ENCODE data around the gene KIAA0753. TPM values are rescaled to one million over a fixed set of nuclear protein-coding genes. Genes with fewer than 3 reads are reported as not detected.

KIAA0753 gene
- total RNA-seq (10 to 100 TPM; 12.4 to 18.4 (median 17.9) TPM), polyA plus RNA-seq (1 to 10 TPM; 2.6 to 3.5 TPM), total RNA-seq (15.7 reads per million, percentile 45 among the genes with 10 or more reads in this experiment)

DNA sequence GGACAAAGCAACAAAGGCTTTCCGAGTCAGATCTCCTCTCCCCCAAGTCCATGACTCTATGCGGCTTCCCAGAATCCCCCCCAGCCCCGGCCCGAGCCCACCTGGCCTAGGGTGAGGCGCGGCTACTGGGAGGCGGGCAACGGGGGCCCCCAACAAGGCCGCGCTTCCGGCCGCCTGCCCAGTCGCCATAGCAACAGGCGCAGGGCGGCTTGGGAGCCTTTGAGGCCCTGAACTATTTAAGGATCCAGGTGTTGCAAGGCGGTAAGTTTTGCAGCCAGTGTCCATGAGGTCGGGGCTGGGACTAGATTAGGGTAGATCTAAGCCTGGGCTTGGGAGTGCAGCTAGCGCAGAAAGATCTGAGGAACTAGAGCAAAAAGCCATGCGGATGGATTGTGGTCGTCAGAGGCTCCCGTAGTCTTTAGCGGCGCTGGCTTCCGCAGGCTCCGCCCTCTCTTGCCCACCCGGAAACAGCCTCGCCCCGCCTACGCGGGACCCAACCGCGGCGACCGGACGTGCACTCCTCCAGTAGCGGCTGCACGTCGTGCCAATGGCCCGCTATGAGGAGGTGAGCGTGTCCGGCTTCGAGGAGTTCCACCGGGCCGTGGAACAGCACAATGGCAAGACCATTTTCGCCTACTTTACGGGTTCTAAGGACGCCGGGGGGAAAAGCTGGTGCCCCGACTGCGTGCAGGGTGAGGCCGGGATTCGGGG is at the start of gene KIAA0753, which contains the start of gene TXNDC17:
KIAA0753 (minus strand) TSS at position 176 of the 711 bp plus-strand sequence. CDS start 5,608 bp downstream, outside the sequence.
TXNDC17 (plus strand) TSS at position 525 of the 711 bp plus-strand sequence; CDS start at position 548, 23 bp downstream.
- H3K4me3 ChIP-seq (ENCODE audit: low read length), result peak within 1 kb of the TSS; percentile 91
- H3K27ac Mint-ChIP-seq, result peak within 1 kb of the TSS; percentile 88 to 99 (median 97)
- intact Hi-C loops (cut with micrococcal nuclease), result loop anchor here (1.0 to 10.0 kb wide), 9 partner anchors 11 to 1742 kb away; partner anchors contain the start of genes C17orf100 (in 2 of the 2), MED31 (in 2 of the 2), PIMREG (in 2 of the 2) and NLRP1 (in 1 of the 2)
- peak within 1 kb of the TSS; percentile 90 to 98 (median 96) for H3K4me3 Mint-ChIP-seq
- ChIA-PET CTCF (interaction anchor here (0.5 to 1.5 kb wide), 3 partner anchors 11 to 169 kb away, joined by 3 read pairs; partner anchors contain the start of genes C17orf100 and MED31), POLR2A (interaction anchor here (0.7 to 4.5 kb wide), 6 partner anchors 9 to 1194 kb away, joined by 3 to 51 read pairs (median 3); partner anchors contain the start of genes C17orf100, MED31 and TNFSF12)
- DNase-seq, result peak; percentile 75 to 97 (median 85)
- no peaks in the 10 kb centered on the region for H3K27me3 Mint-ChIP-seq
- H3K27ac ChIP-seq (ENCODE audit: low read depth, low read length), result peak within 1 kb of the TSS; percentile 86
- peaks cover 0 to 11% (median 0%) of the 10 kb centered on the region in 5 donors for H3K36me3 Mint-ChIP-seq
- peaks cover 17 to 24% of the 10 kb centered on the region in 2 donors for H3K4me1 ChIP-seq (ENCODE audit: control insufficient read depth in 2 of 2, insufficient read depth in 2 of 2, low read length in 2 of 2)
- H3K27me3 ChIP-seq (ENCODE audit: control insufficient read depth in 2 of 2, insufficient read depth in 2 of 2, low read length in 2 of 2), result no peaks in the 10 kb centered on the region
- H3K4me1 Mint-ChIP-seq, result peaks cover 35 to 64% (median 48%) of the 10 kb centered on the region in 7 donors
- no peaks in the 10 kb centered on the region for H3K9me3 ChIP-seq (ENCODE audit: control insufficient read depth in 2 of 3, low read length in 3 of 3)
- ATAC-seq, result peak; percentile 94
- no peaks in the 10 kb centered on the region for H3K9me3 Mint-ChIP-seq
- H3K36me3 ChIP-seq (ENCODE audit: control insufficient read depth in 2 of 3, insufficient read depth in 3 of 3, low read length in 3 of 3), result peaks cover 0 to 19% (median 12%) of the 10 kb centered on the region in 3 experiments

DNA sequence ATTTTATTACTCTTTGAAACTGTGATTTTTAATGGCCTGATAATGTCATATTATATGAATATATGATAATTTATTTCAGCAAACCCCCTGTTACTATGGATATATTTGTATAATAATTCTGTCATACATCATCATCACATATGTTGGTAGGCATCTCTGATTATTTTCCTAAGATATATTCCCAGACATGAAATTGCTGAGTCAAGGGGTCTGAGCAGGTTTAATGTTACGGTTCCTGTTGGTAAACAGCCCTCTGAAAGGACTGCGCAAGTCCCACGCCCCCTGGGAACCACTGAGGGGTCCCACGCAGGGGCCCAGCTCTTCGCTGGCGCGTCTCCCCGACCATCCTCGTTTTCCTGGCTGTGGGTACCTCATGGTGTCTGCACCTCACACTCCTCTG is 48.4 kb upstream of the KIAA0753 start:
- POLR2A ChIA-PET, result no interaction called here
- no peak for ATAC-seq

GRCh38 chr17:6686026-6686425 is 45.5 kb upstream of the KIAA0753 start:
- DNase-seq (no peak), ATAC-seq (no peak)
- no peaks in the 10 kb centered on the region for H3K27me3 ChIP-seq (ENCODE audit: control insufficient read depth in 2 of 2, insufficient read depth in 2 of 2, low read length in 2 of 2)
- Mint-ChIP-seq H3K4me3 (no peak overlapping the region), H3K36me3 (peaks cover 0 to 10% (median 0%) of the 10 kb centered on the region in 5 donors), H3K9me3 (no peaks in the 10 kb centered on the region), H3K27me3 (peaks cover 21 to 54% (median 45%) of the 10 kb centered on the region in 5 donors), H3K27ac (no peak overlapping the region), H3K4me1 (peaks cover 0 to 2% (median 0%) of the 10 kb centered on the region in 7 donors)
- intact Hi-C loops (cut with micrococcal nuclease), result no loop called here
- no peaks in the 10 kb centered on the region for H3K4me1 ChIP-seq (ENCODE audit: control insufficient read depth in 2 of 2, insufficient read depth in 2 of 2, low read length in 2 of 2)
- no peaks in the 10 kb centered on the region for H3K36me3 ChIP-seq (ENCODE audit: control insufficient read depth in 2 of 3, insufficient read depth in 3 of 3, low read length in 3 of 3)
- ChIA-PET CTCF (no interaction called here), POLR2A (no interaction called here)
- no peaks in the 10 kb centered on the region for H3K9me3 ChIP-seq (ENCODE audit: control insufficient read depth in 2 of 3, low read length in 3 of 3)
- H3K27ac ChIP-seq (ENCODE audit: low read depth, low read length), result no peak overlapping the region
- no peak overlapping the region for H3K4me3 ChIP-seq (ENCODE audit: low read length)

More for the DNA sequence above, 48.4 kb upstream of the KIAA0753 start:
- no peaks in the 10 kb centered on the region for H3K9me3 Mint-ChIP-seq
- CTCF ChIA-PET, result no interaction called here
- H3K27me3 Mint-ChIP-seq, result peaks cover 26 to 60% (median 53%) of the 10 kb centered on the region in 5 donors
- H3K36me3 Mint-ChIP-seq, result peaks cover 0 to 9% (median 0%) of the 10 kb centered on the region in 5 donors
- peaks cover 0 to 4% (median 0%) of the 10 kb centered on the region in 7 donors for H3K4me1 Mint-ChIP-seq
- H3K36me3 ChIP-seq (ENCODE audit: control insufficient read depth in 2 of 3, insufficient read depth in 3 of 3, low read length in 3 of 3), result no peaks in the 10 kb centered on the region
- H3K27ac Mint-ChIP-seq, result no peak overlapping the region
- H3K27me3 ChIP-seq (ENCODE audit: control insufficient read depth in 2 of 2, insufficient read depth in 2 of 2, low read length in 2 of 2), result no peaks in the 10 kb centered on the region
- no peak overlapping the region for H3K4me3 ChIP-seq (ENCODE audit: low read length)
- no peak for DNase-seq
- no peaks in the 10 kb centered on the region for H3K4me1 ChIP-seq (ENCODE audit: control insufficient read depth in 2 of 2, insufficient read depth in 2 of 2, low read length in 2 of 2)
- no peak overlapping the region for H3K27ac ChIP-seq (ENCODE audit: low read depth, low read length)
- intact Hi-C loops (cut with micrococcal nuclease), result no loop called here
- no peak overlapping the region for H3K4me3 Mint-ChIP-seq
- H3K9me3 ChIP-seq (ENCODE audit: control insufficient read depth in 2 of 3, low read length in 3 of 3), result no peaks in the 10 kb centered on the region

DNA sequence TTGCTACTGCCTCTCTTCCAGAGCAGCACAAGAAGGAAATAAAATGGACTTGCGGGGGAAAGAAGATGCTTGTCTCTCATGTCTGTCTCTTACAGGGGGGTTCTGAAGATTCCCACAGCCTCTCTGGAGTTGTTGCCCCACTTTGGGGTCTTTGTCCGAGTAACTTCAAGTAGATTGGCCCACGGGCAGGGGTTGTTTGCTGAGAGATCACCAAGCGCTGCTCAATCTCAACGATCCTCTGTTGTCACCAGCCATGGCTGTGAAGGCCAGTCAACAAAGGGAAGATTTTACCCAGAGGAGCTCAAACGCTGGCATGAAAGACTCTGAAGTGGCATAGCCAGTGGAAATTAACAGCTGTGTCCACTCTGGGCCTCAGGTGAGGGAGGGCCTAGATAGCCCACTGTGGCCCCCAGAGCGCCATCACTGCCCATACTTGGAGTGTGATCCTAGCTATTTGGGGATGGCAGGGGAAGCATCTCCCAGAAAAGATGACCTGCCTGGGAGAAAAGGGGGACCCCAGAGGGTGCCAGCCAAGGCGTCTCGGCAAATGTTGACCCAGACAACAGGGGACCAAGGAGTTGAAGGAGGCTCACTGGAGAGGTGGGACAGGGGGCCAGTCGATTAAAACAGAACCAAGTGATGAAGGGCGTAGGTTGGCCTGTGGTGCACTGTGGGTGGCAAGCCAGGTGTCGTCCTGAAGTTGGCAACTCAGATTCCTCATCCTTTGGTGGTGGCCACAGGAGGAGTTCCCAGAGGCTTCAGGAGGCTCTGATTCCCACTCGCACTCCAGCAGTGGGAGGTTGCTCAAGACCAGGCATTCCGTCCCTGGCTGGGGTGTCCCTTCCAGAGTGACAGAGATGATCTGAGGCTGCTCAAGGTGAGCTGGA is 44.6 kb upstream of the KIAA0753 start:
- Mint-ChIP-seq H3K9me3 (no peaks in the 10 kb centered on the region), H3K4me3 (no peak overlapping the region), H3K36me3 (peaks cover 0 to 8% (median 0%) of the 10 kb centered on the region in 5 donors), H3K27ac (no peak overlapping the region), H3K27me3 (peaks cover 24 to 55% (median 44%) of the 10 kb centered on the region in 5 donors), H3K4me1 (no peaks in the 10 kb centered on the region)
- Histone ChIP-seq H3K9me3 (ENCODE audit: control insufficient read depth in 2 of 3, low read length in 3 of 3) (no peaks in the 10 kb centered on the region), H3K27ac (ENCODE audit: low read depth, low read length) (no peak overlapping the region), H3K4me3 (ENCODE audit: low read length) (no peak overlapping the region), H3K27me3 (ENCODE audit: control insufficient read depth in 2 of 2, insufficient read depth in 2 of 2, low read length in 2 of 2) (no peaks in the 10 kb centered on the region), H3K36me3 (ENCODE audit: control insufficient read depth in 2 of 3, insufficient read depth in 3 of 3, low read length in 3 of 3) (no peaks in the 10 kb centered on the region), H3K4me1 (ENCODE audit: control insufficient read depth in 2 of 2, insufficient read depth in 2 of 2, low read length in 2 of 2) (no peaks in the 10 kb centered on the region)
- ChIA-PET CTCF (no interaction called here), POLR2A (no interaction called here)
- intact Hi-C loops (cut with micrococcal nuclease), result no loop called here
- DNase-seq, result no peak
- no peak for ATAC-seq

DNA sequence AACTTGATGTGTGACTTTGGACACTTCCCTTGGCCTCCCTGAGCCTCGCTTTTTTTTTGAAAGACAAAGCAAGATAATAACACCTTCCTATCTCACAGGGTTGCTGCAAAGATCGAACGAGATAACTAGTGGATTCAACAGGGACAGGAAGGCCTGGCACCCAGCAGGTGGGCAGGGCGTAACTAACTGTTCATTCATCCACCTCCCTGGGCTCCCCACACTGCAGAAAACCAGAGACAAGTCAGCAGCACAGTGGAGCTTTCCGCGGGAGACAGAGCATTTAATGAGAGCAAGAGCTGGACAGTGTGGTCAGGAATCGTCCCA is 43.9 kb upstream of the KIAA0753 start:
- Histone ChIP-seq H3K36me3 (ENCODE audit: control insufficient read depth in 2 of 3, insufficient read depth in 3 of 3, low read length in 3 of 3) (no peaks in the 10 kb centered on the region), H3K4me3 (ENCODE audit: low read length) (no peak overlapping the region), H3K9me3 (ENCODE audit: control insufficient read depth in 2 of 3, low read length in 3 of 3) (no peaks in the 10 kb centered on the region), H3K27me3 (ENCODE audit: control insufficient read depth in 2 of 2, insufficient read depth in 2 of 2, low read length in 2 of 2) (peaks cover 0 to 2% of the 10 kb centered on the region in 2 donors), H3K4me1 (ENCODE audit: control insufficient read depth in 2 of 2, insufficient read depth in 2 of 2, low read length in 2 of 2) (no peaks in the 10 kb centered on the region), H3K27ac (ENCODE audit: low read depth, low read length) (no peak overlapping the region)
- Mint-ChIP-seq H3K27me3 (peaks cover 26 to 55% (median 42%) of the 10 kb centered on the region in 5 donors), H3K9me3 (no peaks in the 10 kb centered on the region), H3K27ac (no peak overlapping the region), H3K4me3 (no peak overlapping the region), H3K36me3 (peaks cover 0 to 8% (median 0%) of the 10 kb centered on the region in 5 donors), H3K4me1 (no peaks in the 10 kb centered on the region)
- intact Hi-C loops (cut with micrococcal nuclease), result no loop called here
- ATAC-seq, result no peak
- ChIA-PET CTCF (no interaction called here), POLR2A (no interaction called here)
- DNase-seq, result no peak

- no peak overlapping the region for H3K4me3 Mint-ChIP-seq
- Histone ChIP-seq H3K27ac (ENCODE audit: low read depth, low read length) (no peak overlapping the region), H3K9me3 (ENCODE audit: control insufficient read depth in 2 of 3, low read length in 3 of 3) (no peaks in the 10 kb centered on the region), H3K4me1 (ENCODE audit: control insufficient read depth in 2 of 2, insufficient read depth in 2 of 2, low read length in 2 of 2) (no peaks in the 10 kb centered on the region), H3K27me3 (ENCODE audit: control insufficient read depth in 2 of 2, insufficient read depth in 2 of 2, low read length in 2 of 2) (peaks cover 0 to 2% of the 10 kb centered on the region in 2 donors), H3K36me3 (ENCODE audit: control insufficient read depth in 2 of 3, insufficient read depth in 3 of 3, low read length in 3 of 3) (no peaks in the 10 kb centered on the region), H3K4me3 (ENCODE audit: low read length) (no peak overlapping the region)
- H3K9me3 Mint-ChIP-seq, result no peaks in the 10 kb centered on the region
- POLR2A ChIA-PET, result no interaction called here
- H3K36me3 Mint-ChIP-seq, result peaks cover 0 to 8% (median 0%) of the 10 kb centered on the region in 5 donors
- no peak for DNase-seq
- peaks cover 29 to 56% (median 42%) of the 10 kb centered on the region in 5 donors for H3K27me3 Mint-ChIP-seq
- no peaks in the 10 kb centered on the region for H3K4me1 Mint-ChIP-seq
- ATAC-seq, result no peak
- CTCF ChIA-PET, result no interaction called here
- H3K27ac Mint-ChIP-seq, result no peak overlapping the region
- intact Hi-C loops (cut with micrococcal nuclease), result no loop called here
Observed at GRCh38 chr17:6683730-6684459, 43.4 kb upstream of the KIAA0753 start.

Data from naive thymus-derived CD4-positive, alpha-beta T cell (primary cell).